GM20000 (cell line): ENCODE data around the gene DYNLT2B.
"Not testable (repeated sequence)": the region's sequence is repeated elsewhere in the genome, so short reads cannot be mapped to it uniquely, and the experiment has no call there.

ENCODE experiments used
- DNase-seq: peaks from one replicate; pipeline ENCODE4 v3.0.0; 2012; ENCODE audit warnings: low spot score
- TF ChIP-seq, protein P1 (sequence below): IDR thresholded peaks from 2 replicates; pipeline ENCODE4 v1.5.1; 2012; ENCODE audit warnings: mild to moderate bottlenecking, control low read depth; ENCODE audit errors: extremely low read depth, missing control alignments

DYNLT2B gene

DNA sequence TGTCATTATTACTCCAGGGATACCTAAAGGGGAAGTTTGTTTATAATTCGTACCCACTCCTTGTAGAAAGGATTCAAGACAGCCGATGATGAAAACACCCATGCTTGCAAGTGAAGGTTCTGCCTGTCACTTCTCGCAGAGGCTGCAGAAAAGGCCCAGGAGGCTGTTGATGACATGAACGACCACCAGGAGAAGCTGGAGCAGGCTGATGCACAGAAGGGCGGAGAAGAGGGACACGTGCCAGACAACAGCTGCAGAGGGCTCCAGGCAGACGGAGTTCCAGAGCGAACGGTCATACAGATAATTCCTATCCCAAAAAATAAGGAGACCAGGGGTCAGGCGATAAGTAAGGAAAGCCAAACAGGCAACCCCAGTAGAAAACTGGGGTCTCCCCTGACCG lies 5.7 kb upstream of the DYNLT2B start:
- TF ChIP-seq, protein P1, sequence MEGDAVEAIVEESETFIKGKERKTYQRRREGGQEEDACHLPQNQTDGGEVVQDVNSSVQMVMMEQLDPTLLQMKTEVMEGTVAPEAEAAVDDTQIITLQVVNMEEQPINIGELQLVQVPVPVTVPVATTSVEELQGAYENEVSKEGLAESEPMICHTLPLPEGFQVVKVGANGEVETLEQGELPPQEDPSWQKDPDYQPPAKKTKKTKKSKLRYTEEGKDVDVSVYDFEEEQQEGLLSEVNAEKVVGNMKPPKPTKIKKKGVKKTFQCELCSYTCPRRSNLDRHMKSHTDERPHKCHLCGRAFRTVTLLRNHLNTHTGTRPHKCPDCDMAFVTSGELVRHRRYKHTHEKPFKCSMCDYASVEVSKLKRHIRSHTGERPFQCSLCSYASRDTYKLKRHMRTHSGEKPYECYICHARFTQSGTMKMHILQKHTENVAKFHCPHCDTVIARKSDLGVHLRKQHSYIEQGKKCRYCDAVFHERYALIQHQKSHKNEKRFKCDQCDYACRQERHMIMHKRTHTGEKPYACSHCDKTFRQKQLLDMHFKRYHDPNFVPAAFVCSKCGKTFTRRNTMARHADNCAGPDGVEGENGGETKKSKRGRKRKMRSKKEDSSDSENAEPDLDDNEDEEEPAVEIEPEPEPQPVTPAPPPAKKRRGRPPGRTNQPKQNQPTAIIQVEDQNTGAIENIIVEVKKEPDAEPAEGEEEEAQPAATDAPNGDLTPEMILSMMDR: no peak
- no peak for DNase-seq

DNA sequence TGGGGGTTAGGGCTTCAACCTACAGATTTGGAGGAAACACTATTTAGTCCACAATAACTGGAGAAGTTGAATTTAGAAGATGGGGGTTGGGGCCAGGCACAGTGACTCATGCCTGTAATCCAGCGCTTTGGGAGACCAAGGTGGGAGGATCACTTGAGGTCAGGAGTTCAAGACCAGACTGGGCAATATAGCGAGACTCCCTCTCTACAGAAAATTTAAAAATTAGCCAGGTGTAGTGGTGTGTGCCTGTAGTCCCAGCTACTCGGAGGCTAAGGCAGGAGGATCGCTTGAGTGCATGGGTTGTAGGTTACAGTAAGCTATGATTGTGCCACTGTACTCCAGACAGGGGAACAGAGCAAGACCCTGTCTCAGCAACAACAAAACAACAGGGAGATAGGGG lies 5.0 kb upstream of the DYNLT2B start:
- no peak for DNase-seq
- TF ChIP-seq, protein P1: no peak

DNA sequence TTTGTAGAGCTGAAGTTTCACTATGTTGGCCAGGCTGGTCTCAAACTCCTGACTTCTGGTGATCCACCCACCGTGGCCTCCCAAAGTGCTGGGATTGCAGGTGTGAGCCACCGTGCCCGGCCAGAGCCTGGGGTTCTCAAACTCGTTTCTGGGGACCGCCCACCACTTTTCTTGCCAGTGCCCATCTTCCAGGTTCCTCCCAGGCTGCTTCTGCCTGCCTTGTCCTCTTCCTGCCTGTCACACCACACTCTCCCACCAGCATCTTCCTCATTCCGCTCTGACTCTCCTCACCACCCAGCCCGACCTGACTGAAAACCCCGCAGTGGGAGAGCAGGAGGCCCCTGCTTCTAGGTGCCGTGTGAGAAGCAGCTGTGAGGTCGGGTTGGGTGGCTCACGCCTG lies 3.1 kb upstream of the DYNLT2B start:
- DNase-seq: no peak
- TF ChIP-seq, protein P1: no peak

DNA sequence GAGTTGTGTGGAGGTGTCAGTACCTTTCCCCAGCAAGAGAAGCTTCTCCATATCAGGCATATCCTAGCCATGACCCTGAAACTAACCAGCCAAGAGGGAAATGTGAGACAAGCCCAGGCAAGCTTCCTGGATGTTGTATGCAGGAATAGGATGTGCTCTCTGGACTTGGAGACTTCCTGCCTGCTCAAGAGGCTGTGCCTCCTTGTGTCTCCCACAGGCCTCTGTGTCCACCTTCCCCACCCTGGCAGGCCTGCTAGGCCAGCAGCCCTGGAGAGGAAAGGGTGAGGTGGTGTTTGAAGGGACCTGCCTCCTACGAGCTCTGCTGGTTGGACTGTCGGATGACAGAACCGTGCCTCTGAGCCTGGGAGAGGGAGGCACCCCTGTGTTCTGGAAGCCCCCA lies 2.1 kb upstream of the DYNLT2B start:
- DNase-seq: no peak
- TF ChIP-seq, protein P1: no peak

DNA sequence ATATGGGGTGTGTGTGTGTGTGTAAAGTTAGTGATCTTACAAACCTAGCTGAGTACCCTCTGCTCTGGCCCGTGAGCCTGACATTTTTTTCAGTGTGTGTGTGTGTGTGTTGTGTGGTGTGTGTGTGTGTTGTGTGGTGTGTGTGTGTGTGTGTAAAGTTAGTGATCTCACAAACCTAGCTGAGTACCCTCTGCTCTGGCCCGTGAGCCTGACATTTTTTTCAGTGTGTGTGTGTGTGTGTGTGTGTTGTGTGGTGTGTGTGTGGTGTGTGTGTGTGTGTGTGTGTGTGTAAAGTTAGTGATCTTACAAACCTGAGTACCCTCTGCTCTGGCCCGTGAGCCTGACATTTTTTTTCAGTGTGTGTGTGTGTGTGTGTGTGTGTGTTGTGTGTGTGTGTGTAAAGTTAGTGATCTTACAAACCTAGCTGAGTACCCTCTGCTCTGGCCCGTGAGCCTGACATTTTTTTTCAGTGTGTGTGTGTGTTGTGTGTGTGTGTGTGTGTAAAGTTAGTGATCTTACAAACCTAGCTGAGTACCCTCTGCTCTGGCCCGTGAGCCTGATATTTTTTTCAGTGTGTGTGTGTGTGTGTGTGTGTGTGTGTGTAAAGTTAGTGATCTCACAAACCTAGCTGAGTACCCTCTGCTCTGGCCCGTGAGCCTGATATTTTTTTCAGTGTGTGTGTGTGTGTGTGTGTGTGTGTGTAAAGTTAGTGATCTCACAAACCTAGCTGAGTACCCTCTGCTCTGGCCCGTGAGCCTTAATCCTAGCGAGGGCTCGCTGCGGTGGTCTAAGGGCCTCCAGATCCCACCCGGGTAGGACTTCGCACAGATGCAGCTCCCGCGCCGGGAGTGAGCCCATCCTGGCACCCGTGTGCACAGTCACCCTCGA lies 997 bp downstream of the DYNLT2B start:
- not testable (repeated sequence) for DNase-seq

DNA sequence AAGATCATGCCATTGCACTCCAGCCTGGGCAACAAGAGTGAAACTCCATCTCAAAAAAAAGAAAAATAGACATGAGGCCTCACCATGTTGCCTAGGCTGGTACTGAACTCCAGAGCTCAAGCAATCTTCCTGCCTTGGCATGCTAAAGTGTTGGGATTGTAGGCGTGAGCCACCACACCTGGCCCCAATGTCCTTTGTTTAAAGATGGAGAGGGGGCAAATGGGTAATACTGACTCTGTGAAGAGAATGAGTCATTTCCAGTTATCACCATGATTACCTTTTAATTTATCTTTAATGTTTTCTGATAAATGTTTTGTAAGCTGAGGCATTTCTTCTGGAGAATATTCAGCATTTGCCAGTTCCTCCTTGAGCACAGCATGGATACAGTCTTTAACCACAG lies 2.2 kb downstream of the DYNLT2B start:
- TF ChIP-seq, protein P1: no peak
- no peak for DNase-seq

DNA sequence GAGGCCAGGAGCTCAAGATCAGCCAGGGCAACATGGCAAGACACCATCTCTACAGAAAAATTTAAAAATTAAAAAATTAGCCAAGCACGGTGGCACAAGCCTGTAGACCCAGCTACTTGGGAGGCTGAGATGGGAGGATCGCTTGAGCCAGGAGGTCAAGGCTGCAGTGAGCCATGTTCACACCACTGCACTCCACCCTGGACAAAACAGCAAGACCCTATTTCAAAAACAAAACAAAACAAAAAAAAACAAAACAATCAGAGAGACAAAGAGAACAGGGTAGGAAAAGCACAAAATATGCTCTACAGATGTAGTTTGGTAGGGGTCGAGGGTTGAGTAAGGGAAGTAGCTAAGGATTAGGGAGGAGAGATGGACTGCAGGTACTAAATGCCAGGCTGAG lies 3.4 kb downstream of the DYNLT2B start:
- TF ChIP-seq, protein P1: no peak
- DNase-seq: no peak

DNA sequence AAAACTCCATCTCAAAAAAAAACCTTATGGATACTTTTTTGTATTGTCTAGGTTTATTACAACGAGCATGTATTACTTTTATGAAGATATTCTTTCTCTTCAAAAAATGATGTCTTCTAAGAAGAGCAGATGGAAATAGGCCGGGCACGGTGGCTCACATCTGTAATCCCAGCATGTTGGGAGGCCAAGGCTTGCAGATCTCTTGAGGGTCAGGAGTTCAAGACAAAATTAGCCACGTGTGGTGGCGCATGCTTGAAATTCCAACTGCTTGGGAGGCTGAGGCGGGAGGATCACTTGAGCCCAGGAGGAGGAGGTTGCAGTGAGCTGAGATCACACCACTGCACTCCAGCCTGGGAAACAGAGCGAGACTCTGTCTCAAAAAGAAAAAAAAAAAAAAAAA lies 4.0 kb downstream of the DYNLT2B start:
- not testable (repeated sequence) for DNase-seq

DNA sequence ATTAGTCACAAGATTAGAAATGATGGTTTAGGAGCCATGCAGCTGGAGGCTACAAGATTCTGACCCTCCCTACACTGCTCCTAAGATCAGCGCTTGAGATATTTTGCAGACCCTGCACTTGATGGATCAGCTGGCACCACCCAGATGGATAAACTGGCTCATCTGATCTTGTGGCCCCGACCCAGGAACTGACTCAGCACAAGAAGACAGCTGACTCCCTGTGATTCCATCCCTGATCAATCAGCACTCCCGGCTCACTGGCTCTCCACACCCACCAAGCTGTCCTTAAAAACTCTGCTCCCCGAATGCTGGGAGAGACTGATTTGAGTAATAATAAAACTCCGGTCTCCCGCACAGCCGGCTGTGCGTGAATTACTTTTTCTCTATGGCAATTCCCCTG lies 15.1 kb downstream of the DYNLT2B start:
- not testable (repeated sequence) for DNase-seq

DNA sequence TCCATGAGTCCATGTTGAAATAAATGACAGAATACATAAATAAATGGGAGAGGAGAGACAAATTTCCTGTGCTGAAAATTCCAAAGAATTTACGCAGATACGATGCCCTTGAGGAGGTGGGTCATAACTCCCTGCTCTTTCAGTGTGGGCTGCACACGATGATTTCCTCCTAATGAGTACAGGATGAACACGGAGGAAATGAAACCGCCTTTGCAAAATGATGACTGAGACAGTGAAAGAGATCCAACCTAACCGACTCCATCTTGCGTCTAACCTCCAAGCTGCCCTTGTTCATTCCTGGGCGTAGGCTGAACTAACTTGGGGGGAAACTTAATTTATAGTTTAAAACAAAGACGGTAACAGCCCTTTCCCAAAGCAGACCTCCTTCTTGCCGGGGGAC lies 15.5 kb downstream of the DYNLT2B start:
- DNase-seq: not testable (repeated sequence)
